ENCODE measurements around the gene EDIL3.

DNA sequence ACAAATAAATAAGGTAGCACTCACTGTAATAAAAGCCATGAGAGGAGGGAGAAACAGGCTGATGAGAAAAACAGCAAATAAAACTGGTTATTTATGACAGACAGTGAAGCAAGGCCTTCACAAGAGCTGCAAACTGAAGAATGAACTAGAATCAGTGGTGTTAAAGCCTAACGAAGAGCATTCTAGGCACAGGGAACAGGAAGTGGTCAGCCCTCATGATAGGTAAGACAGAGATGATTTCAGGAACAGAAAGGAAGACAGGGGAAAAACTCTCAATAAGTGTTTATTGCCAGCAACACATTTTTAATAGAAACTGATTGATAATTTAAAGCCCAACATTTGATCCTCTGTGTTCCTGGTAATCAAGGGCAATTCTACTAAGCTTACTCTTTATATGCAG lies 124.5 kb downstream of the EDIL3 start:
- TF ChIP-seq CTCF (IDR thresholded peaks at IDR 0.05) (no peak), POLR2A (IDR thresholded peaks at IDR 0.05) (no peak), POLR2AphosphoS5 (IDR thresholded peaks at IDR 0.05; ENCODE audit: insufficient read depth in 1 of 2, low read depth in 1 of 2) (no peak)
